KMS-11 (cell line): ENCODE results near the gene FAF2.

ENCODE experiments used
- H2AFZ ChIP-seq: fragments of 200-600 bp; sonication (generic); 2 replicates; pipeline ENCODE4 v1.6.1; 2016; ENCODE audit warnings: antibody characterized with exemption, mixed run types, low read depth
- H3K27ac ChIP-seq: fragments of 200-600 bp; sonication (generic); 2 replicates; pipeline ENCODE4 v1.6.1; 2016; ENCODE audit warnings: mild to moderate bottlenecking, mixed run types
- H3K27me3 ChIP-seq: fragments of 200-600 bp; sonication (generic); 2 replicates; pipeline ENCODE4 v1.6.1; 2017; ENCODE audit warnings: mild to moderate bottlenecking, low read depth, mixed run types, moderate library complexity; ENCODE audit not compliant: insufficient read depth
- H3K36me3 ChIP-seq: fragments of 200-600 bp; sonication (generic); 2 replicates; pipeline ENCODE4 v1.6.1; 2017; ENCODE audit warnings: mild to moderate bottlenecking, mixed run types; ENCODE audit not compliant: insufficient read depth
- H3K4me1 ChIP-seq: fragments of 200-600 bp; sonication (generic); 2 replicates; pipeline ENCODE4 v1.6.1; 2016; ENCODE audit warnings: mild to moderate bottlenecking, low read depth, mixed run types; ENCODE audit not compliant: poor library complexity, severe bottlenecking
- H3K4me2 ChIP-seq: fragments of 200-600 bp; sonication (generic); 2 replicates; pipeline ENCODE4 v1.7.0; 2016; ENCODE audit warnings: mild to moderate bottlenecking, mixed run types
- H3K4me3 ChIP-seq: fragments of 200-600 bp; sonication (generic); IDR thresholded peaks from 2 replicates; pipeline ENCODE4 v1.6.1; 2017; ENCODE audit warnings: low read depth, low read length, mixed read lengths; ENCODE audit not compliant: insufficient read depth
- H3K79me2 ChIP-seq: fragments of 200-600 bp; sonication (generic); 2 replicates; pipeline ENCODE4 v1.6.1; 2016; ENCODE audit warnings: low read depth, mixed run types; ENCODE audit not compliant: insufficient read depth
- H3K9ac ChIP-seq: fragments of 200-600 bp; sonication (generic); 2 replicates; pipeline ENCODE4 v1.6.1; 2016; ENCODE audit warnings: mild to moderate bottlenecking, mixed run types
- H4K20me1 ChIP-seq: fragments of 200-600 bp; sonication (generic); 2 replicates; pipeline ENCODE4 v1.6.1; 2016; ENCODE audit warnings: mild to moderate bottlenecking, mixed run types; ENCODE audit not compliant: insufficient read depth
- CTCF ChIP-seq: fragments of 200-600 bp; sonication (generic); conservative IDR thresholded peaks from 2 replicates; pipeline ENCODE4 v1.6.1; 2017; ENCODE audit warnings: low read depth, mild to moderate bottlenecking, antibody characterized with exemption, low read length, moderate library complexity, mixed read lengths

Gene FAF2

GRCh38 chr5:176426876-176427275 lies 21.3 kb upstream of the FAF2 start:
- Histone ChIP-seq H3K4me3 (no peak overlapping the region), H3K4me1 (no peaks in the 10 kb centered on the region), H3K36me3 (no peaks in the 10 kb centered on the region), H2AFZ (no peak overlapping the region), H3K79me2 (no peaks in the 10 kb centered on the region), H3K27me3 (no peaks in the 10 kb centered on the region), H4K20me1 (no peaks in the 10 kb centered on the region), H3K27ac (no peak overlapping the region), H3K4me2 (no peak overlapping the region), H3K9ac (no peak overlapping the region)
- TF ChIP-seq CTCF = no peak

- Histone ChIP-seq H3K4me2 (no peak overlapping the region), H3K4me1 (no peaks in the 10 kb centered on the region), H3K36me3 (no peaks in the 10 kb centered on the region), H3K79me2 (no peaks in the 10 kb centered on the region), H4K20me1 (no peaks in the 10 kb centered on the region), H3K4me3 (no peak overlapping the region), H3K27me3 (no peaks in the 10 kb centered on the region), H3K27ac (no peak overlapping the region), H3K9ac (no peak overlapping the region), H2AFZ (no peak overlapping the region)
- TF ChIP-seq CTCF = no peak
Measured at GRCh38 chr5:176427971-176428370, 20.2 kb upstream of the FAF2 start.

- no peak overlapping the region for H3K4me2 ChIP-seq
- no peaks in the 10 kb centered on the region for H4K20me1 ChIP-seq
- H3K27ac ChIP-seq = no peak overlapping the region
- H3K79me2 ChIP-seq = no peaks in the 10 kb centered on the region
- TF ChIP-seq CTCF = no peak
- H2AFZ ChIP-seq = no peak overlapping the region
- H3K27me3 ChIP-seq = no peaks in the 10 kb centered on the region
- H3K9ac ChIP-seq = no peak overlapping the region
- no peaks in the 10 kb centered on the region for H3K36me3 ChIP-seq
- no peaks in the 10 kb centered on the region for H3K4me1 ChIP-seq
- H3K4me3 ChIP-seq = no peak overlapping the region
Measured at GRCh38 chr5:176429972-176430371, 18.2 kb upstream of the FAF2 start.

GRCh38 chr5:176432707-176433106 lies 15.5 kb upstream of the FAF2 start:
- H3K79me2 ChIP-seq = no peaks in the 10 kb centered on the region
- H3K4me3 ChIP-seq = no peak overlapping the region

More at GRCh38 chr5:176432707-176433106, 15.5 kb upstream of the FAF2 start:
- Histone ChIP-seq H2AFZ (no peak overlapping the region), H3K36me3 (no peaks in the 10 kb centered on the region), H3K4me1 (peaks cover 18% of the 10 kb centered on the region), H3K9ac (no peak overlapping the region), H4K20me1 (no peaks in the 10 kb centered on the region), H3K27me3 (no peaks in the 10 kb centered on the region), H3K27ac (no peak overlapping the region), H3K4me2 (no peak overlapping the region)
- TF ChIP-seq CTCF = no peak
